ENCODE data around the gene NUPR1.
"Not testable (repeated sequence)": the region's sequence is repeated elsewhere in the genome, so short reads cannot be mapped to it uniquely, and the experiment has no call there.

The NUPR1 gene

DNA sequence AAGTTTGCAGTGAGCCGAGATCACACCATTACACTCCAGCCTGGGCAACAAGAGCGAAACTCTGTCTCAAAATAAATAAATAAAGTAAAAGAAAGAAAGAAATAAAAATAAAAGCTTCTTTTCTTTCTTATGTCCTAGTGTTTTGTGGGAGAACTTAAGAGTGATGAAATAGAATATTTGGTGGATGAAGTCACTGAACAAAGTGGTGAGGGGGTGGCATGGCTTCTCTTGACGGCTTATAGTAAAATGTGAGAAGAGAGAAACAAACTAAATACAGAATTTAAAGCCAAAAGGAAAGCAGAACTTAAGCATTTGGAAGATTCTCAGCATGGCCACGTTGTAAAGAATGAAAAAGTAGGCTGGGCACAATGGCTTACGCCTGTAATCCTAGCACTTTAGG lies 30.2 kb upstream of the NUPR1 start:
- TF ChIP-seq, protein P1, sequence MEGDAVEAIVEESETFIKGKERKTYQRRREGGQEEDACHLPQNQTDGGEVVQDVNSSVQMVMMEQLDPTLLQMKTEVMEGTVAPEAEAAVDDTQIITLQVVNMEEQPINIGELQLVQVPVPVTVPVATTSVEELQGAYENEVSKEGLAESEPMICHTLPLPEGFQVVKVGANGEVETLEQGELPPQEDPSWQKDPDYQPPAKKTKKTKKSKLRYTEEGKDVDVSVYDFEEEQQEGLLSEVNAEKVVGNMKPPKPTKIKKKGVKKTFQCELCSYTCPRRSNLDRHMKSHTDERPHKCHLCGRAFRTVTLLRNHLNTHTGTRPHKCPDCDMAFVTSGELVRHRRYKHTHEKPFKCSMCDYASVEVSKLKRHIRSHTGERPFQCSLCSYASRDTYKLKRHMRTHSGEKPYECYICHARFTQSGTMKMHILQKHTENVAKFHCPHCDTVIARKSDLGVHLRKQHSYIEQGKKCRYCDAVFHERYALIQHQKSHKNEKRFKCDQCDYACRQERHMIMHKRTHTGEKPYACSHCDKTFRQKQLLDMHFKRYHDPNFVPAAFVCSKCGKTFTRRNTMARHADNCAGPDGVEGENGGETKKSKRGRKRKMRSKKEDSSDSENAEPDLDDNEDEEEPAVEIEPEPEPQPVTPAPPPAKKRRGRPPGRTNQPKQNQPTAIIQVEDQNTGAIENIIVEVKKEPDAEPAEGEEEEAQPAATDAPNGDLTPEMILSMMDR (IDR thresholded peaks at IDR 0.05; ENCODE audit: low read depth, low read length), result no peak
- no peak for DNase-seq
- H3K9me3 ChIP-seq, result no peaks in the 10 kb centered on the region
- H3K4me3 ChIP-seq (ENCODE audit: low read depth, low read length), result no peak overlapping the region
- no peaks in the 10 kb centered on the region for H3K36me3 ChIP-seq
- no peaks in the 10 kb centered on the region for H3K4me1 ChIP-seq
- H3K27me3 ChIP-seq, result no peaks in the 10 kb centered on the region

DNA sequence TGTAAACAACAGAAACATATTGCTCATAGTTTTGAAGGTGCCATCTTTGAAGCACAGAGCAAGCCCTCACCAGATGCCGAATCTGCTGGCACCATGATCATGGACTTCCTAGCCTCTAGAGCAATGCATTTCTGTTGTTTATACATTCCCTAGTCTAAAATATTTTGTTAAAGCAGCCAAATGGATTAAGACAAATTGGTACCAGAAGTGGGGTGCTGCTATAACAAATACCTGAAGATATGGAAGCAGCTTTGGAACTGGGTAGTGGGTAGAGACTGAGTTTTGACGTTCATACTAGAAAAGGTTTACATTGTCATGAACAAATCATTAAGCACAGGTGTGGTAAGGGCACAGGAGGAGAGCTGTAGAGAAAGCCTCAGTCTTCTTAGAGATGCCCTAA lies 28.5 kb upstream of the NUPR1 start:
- H3K27me3 ChIP-seq, result no peaks in the 10 kb centered on the region
- H3K36me3 ChIP-seq, result no peaks in the 10 kb centered on the region
- no peaks in the 10 kb centered on the region for H3K4me1 ChIP-seq
- no peaks in the 10 kb centered on the region for H3K9me3 ChIP-seq
- TF ChIP-seq, protein P1 (IDR thresholded peaks at IDR 0.05; ENCODE audit: low read depth, low read length), result no peak
- no peak for DNase-seq
- no peak overlapping the region for H3K4me3 ChIP-seq (ENCODE audit: low read depth, low read length)

DNA sequence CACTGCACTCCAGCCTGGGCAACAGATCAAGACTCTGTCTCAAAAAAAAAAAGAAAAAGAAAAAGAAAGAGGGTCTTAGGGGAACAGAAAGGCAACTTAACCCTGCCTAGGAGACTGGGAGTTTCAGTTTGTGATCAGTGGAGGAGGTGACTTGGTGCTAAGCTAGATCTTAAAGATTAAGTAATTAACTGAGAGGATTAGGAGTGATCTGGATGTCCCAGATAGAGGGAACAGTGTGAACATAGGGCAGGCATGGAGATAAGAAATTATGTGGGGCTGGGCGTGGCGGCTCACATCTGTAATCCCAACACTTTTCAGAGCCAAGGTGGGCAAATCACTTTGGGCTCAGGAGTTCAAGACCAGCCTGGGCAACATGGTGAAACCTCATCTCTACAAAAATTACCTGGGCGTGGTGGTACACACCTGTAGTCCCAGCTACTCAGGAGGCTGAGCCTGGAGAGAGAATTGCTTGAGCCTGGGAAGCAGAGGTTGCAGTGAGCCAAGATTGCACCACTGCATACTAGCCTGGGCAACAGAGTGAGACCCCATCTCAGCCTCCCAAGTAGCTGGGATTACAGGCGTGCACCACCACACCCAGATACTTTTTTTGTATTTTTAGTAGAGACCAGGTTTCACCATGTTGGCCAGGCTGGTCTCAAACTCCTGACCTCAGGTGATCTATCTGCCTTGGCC lies 27.6 kb upstream of the NUPR1 start:
- H3K4me3 ChIP-seq (ENCODE audit: low read depth, low read length); H3K4me1 ChIP-seq; H3K36me3 ChIP-seq; H3K9me3 ChIP-seq; H3K27me3 ChIP-seq; DNase-seq: not testable (repeated sequence)

DNA sequence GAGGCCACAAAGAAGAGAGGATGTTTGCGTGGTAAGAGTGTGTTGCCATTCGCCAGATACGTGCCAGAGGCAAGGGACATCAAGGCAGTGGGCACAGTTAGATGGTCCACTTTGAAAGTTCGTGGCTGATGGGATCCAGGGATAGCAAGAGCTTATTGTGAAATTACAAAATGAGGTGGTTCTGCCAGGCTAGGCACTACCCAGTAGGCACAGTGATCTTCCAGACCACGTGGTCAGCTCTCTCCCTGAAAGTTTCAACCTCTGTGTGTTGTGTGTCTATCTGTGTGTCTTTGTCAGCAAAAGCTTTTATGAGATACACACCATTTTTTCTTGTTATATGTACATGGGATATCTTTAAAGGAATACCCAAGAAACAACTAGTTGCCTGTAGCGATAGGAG lies 24.4 kb upstream of the NUPR1 start:
- TF ChIP-seq, protein P1 (IDR thresholded peaks at IDR 0.05; ENCODE audit: low read depth, low read length), result no peak
- DNase-seq, result no peak
- Histone ChIP-seq H3K9me3 (no peaks in the 10 kb centered on the region), H3K4me1 (no peaks in the 10 kb centered on the region), H3K27me3 (no peaks in the 10 kb centered on the region), H3K4me3 (ENCODE audit: low read depth, low read length) (no peak overlapping the region), H3K36me3 (no peaks in the 10 kb centered on the region; the same call in 1 of the 2 replicates)

DNA sequence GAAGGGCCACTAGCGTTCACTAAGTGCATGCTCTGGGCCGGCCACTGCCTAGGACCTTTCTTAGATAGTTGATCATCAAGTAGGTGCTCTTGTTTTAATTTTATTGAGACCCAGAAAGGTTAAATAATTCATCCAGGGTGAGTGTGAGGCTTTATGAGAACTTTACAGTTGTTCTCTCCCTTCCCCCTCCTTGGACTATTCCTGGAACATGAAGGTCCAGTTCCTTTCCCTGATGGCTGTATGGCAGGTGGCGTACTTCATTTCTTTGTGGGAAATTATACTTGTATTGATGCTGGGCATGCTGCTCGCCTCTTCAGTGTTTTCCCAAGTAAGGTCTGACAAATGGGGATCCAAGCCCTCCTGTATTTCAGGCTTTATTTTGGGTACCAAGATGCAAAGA lies 23.4 kb upstream of the NUPR1 start:
- H3K4me3 ChIP-seq (ENCODE audit: low read depth, low read length), result no peak overlapping the region
- no peaks in the 10 kb centered on the region for H3K4me1 ChIP-seq
- DNase-seq, result no peak
- H3K36me3 ChIP-seq, result peaks cover 3% of the 10 kb centered on the region; the same call in 1 of the 2 replicates
- H3K9me3 ChIP-seq, result no peaks in the 10 kb centered on the region
- TF ChIP-seq, protein P1 (IDR thresholded peaks at IDR 0.05; ENCODE audit: low read depth, low read length), result no peak
- H3K27me3 ChIP-seq, result no peaks in the 10 kb centered on the region

DNA sequence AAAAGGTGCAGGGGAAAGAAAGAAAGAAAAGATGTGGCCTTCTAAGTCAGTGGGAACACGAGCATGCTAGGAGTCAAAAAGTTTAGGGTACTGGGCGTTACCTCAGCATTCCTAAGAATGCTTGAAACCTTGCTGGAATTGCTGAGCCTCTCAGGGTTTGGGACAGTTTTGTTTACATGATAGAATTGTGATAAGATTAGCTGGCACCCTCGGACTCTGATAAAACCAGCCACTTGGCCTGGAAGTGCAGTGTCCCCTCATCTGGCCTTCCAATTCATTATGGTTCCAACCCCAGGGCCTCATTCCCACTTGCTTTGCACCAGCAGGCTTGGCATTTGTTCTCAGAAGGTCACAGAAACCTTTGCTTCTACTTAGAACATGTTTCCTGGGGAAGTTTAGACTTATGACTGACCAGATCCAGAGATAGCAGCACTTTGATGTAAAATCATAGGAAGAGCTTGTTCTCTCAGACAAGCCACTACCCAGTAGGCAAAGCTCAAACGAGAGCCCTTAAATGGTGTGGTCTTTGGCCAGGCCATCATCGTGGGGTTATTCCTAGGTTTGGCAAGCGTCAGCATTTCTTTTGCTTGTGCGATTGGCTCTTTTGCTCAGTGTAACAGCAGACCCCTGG lies 22.9 kb upstream of the NUPR1 start:
- Histone ChIP-seq H3K9me3 (no peaks in the 10 kb centered on the region), H3K36me3 (peaks cover 6% of the 10 kb centered on the region; the same call in 1 of the 2 replicates), H3K27me3 (no peaks in the 10 kb centered on the region), H3K4me3 (ENCODE audit: low read depth, low read length) (no peak overlapping the region), H3K4me1 (no peaks in the 10 kb centered on the region)
- TF ChIP-seq, protein P1 (IDR thresholded peaks at IDR 0.05; ENCODE audit: low read depth, low read length), result no peak
- no peak for DNase-seq
